Tibial nerve (tissue), 4 donors: Measurements from ENCODE around the gene SKOR1.

Source experiments
- CTCF ChIP-seq, 5 experiments: fragments of 200-600 bp in 3 of 5; fragments of 450-650 bp in 2 of 5; sonication (generic) in 3 of 5; IDR thresholded peaks; one replicate each; pipeline ENCODE4 v1.5.1; 2016 to 2019; ENCODE audit warnings: antibody characterized with exemption in 5 of 5, mild to moderate bottlenecking in 3 of 5, moderate library complexity in 2 of 5
- EP300 ChIP-seq, 2 donors: sonication (generic); formaldehyde crosslinking; IDR thresholded peaks; one replicate each; pipeline ENCODE4 v1.6.1; 2017; ENCODE audit warnings: antibody characterized with exemption in 2 of 2, mild to moderate bottlenecking in 1 of 2

- TF ChIP-seq EP300 (IDR thresholded peaks at IDR 0.05), result no peak
- no peak for TF ChIP-seq CTCF (IDR thresholded peaks at IDR 0.05)
Observed at GRCh38 chr15:67777071-67777470, 48.2 kb upstream of the SKOR1 start.
